ENCODE results near the gene STX18. TPM values are rescaled to one million over a fixed set of nuclear protein-coding genes. Genes with fewer than 3 reads are reported as not detected.

Gene STX18
- total RNA-seq, 2 donors from 2014 or later = 24.1 to 33.5 TPM

- H3K36me3 ChIP-seq = no peaks in the 10 kb centered on the region
- intact Hi-C loops (cut with DNase I) = no loop called here
- DNase-seq (ENCODE audit: low spot score) = no peak
- no peak for TF ChIP-seq CTCF (IDR thresholded peaks at IDR 0.05)
- no peak for TF ChIP-seq POLR2A (IDR thresholded peaks at IDR 0.05)
- no peak for TF ChIP-seq POLR2AphosphoS5 (IDR thresholded peaks at IDR 0.05)
- H3K27me3 ChIP-seq (replicated peaks; ENCODE audit: insufficient read depth) = no peaks in the 10 kb centered on the region
- H3K27ac ChIP-seq = no peak overlapping the region
- no peak overlapping the region for H3K4me3 ChIP-seq
- no peaks in the 10 kb centered on the region for H3K4me1 ChIP-seq (replicated peaks)
- WGBS = 89% methylated on average over 15 of the region's 15 CpGs
- H3K9me3 ChIP-seq = no peaks in the 10 kb centered on the region
Observed at GRCh38 chr4:4410271-4410670, 131.6 kb downstream of the STX18 start.

- intact Hi-C loops (cut with DNase I) = no loop called here
- WGBS = 91% methylated on average over 23 of the region's 23 CpGs
Observed at GRCh38 chr4:4409416-4410115, 132.3 kb downstream of the STX18 start.

GRCh38 chr4:4408576-4409335, 133.1 kb downstream of the STX18 start:
- H3K4me1 ChIP-seq (replicated peaks) = no peaks in the 10 kb centered on the region
- H3K27ac ChIP-seq = no peak overlapping the region
- intact Hi-C loops (cut with DNase I) = no loop called here
- no peaks in the 10 kb centered on the region for H3K27me3 ChIP-seq (replicated peaks; ENCODE audit: insufficient read depth)
- H3K4me3 ChIP-seq = no peak overlapping the region
- TF ChIP-seq CTCF (IDR thresholded peaks at IDR 0.05) = no peak
- 74% methylated on average over 23 of the region's 23 CpGs for WGBS
- no peak for DNase-seq (ENCODE audit: low spot score)
- H3K36me3 ChIP-seq = no peaks in the 10 kb centered on the region
- no peaks in the 10 kb centered on the region for H3K9me3 ChIP-seq

More at GRCh38 chr4:4409416-4410115, 132.3 kb downstream of the STX18 start:
- no peak for TF ChIP-seq POLR2A (IDR thresholded peaks at IDR 0.05)
- TF ChIP-seq CTCF (IDR thresholded peaks at IDR 0.05) = no peak
- TF ChIP-seq POLR2AphosphoS5 (IDR thresholded peaks at IDR 0.05) = no peak
- Histone ChIP-seq H3K27ac (no peak overlapping the region), H3K36me3 (no peaks in the 10 kb centered on the region), H3K9me3 (no peaks in the 10 kb centered on the region), H3K4me3 (no peak overlapping the region), H3K4me1 (replicated peaks) (no peaks in the 10 kb centered on the region), H3K27me3 (replicated peaks; ENCODE audit: insufficient read depth) (no peaks in the 10 kb centered on the region)
- no peak for DNase-seq (ENCODE audit: low spot score)

GRCh38 chr4:4408132-4408523, 133.7 kb downstream of the STX18 start:
- no peak overlapping the region for H3K4me3 ChIP-seq
- 47% methylated on average over 13 of the region's 13 CpGs for WGBS
- intact Hi-C loops (cut with DNase I) = no loop called here
- no peak for DNase-seq (ENCODE audit: low spot score)
- H3K9me3 ChIP-seq = no peaks in the 10 kb centered on the region
- TF ChIP-seq POLR2A (IDR thresholded peaks at IDR 0.05) = no peak
- TF ChIP-seq CTCF (IDR thresholded peaks at IDR 0.05) = no peak
- no peak for TF ChIP-seq POLR2AphosphoS5 (IDR thresholded peaks at IDR 0.05)
- no peaks in the 10 kb centered on the region for H3K4me1 ChIP-seq (replicated peaks)
- H3K27me3 ChIP-seq (replicated peaks; ENCODE audit: insufficient read depth) = no peaks in the 10 kb centered on the region
- H3K27ac ChIP-seq = no peak overlapping the region
- H3K36me3 ChIP-seq = no peaks in the 10 kb centered on the region

Data from prostate gland (tissue), 2 donors.